ENCODE results near the gene SUSD4. TPM values are rescaled to one million over a fixed set of nuclear protein-coding genes. Genes with fewer than 3 reads are reported as not detected.

Gene SUSD4
- total RNA-seq, 1 experiment from 2014 or later, result 3.2 TPM

DNA sequence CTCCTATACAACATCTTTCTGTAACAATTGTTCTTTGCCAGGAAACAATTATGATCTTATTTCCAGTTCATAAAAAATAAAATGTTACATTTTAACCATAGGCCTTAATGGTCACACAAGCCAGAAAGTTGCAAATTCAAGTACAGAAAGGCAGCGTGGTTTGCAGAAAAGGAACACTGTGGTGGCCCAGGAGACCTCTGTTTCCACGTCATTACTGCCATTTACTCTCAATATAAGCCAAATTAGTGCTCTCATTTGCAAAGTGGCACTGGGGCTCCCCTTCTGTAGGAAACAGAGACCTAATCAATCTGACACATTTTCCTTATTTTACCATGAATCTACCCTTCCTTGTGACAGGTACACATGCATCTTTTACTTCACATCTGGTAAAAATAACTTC, 141.6 kb downstream of the SUSD4 start:
- H3K79me2 ChIP-seq (ENCODE audit: low read depth), result no peaks in the 10 kb centered on the region
- no peak overlapping the region for H3K4me2 ChIP-seq
- TF ChIP-seq, protein P1, sequence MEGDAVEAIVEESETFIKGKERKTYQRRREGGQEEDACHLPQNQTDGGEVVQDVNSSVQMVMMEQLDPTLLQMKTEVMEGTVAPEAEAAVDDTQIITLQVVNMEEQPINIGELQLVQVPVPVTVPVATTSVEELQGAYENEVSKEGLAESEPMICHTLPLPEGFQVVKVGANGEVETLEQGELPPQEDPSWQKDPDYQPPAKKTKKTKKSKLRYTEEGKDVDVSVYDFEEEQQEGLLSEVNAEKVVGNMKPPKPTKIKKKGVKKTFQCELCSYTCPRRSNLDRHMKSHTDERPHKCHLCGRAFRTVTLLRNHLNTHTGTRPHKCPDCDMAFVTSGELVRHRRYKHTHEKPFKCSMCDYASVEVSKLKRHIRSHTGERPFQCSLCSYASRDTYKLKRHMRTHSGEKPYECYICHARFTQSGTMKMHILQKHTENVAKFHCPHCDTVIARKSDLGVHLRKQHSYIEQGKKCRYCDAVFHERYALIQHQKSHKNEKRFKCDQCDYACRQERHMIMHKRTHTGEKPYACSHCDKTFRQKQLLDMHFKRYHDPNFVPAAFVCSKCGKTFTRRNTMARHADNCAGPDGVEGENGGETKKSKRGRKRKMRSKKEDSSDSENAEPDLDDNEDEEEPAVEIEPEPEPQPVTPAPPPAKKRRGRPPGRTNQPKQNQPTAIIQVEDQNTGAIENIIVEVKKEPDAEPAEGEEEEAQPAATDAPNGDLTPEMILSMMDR (conservative IDR thresholded peaks at IDR 0.05), result no peak
- no peak for TF ChIP-seq EZH2 (IDR thresholded peaks at IDR 0.05; ENCODE audit: low read depth)
- DNase-seq, result no peak
- no peak overlapping the region for H3K27ac ChIP-seq
- H3K27me3 ChIP-seq (ENCODE audit: insufficient read depth, low read depth), result no peaks in the 10 kb centered on the region
- no peaks in the 10 kb centered on the region for H3F3A ChIP-seq (ENCODE audit: insufficient read depth, low read depth)
- ChIA-PET CTCF (no interaction called here), POLR2A (ENCODE audit: unreplicated experiment) (no interaction called here)
- H3K9me3 ChIP-seq (ENCODE audit: insufficient read depth, low read depth), result no peaks in the 10 kb centered on the region
- no peak overlapping the region for H3K4me3 ChIP-seq
- H3K36me3 ChIP-seq (ENCODE audit: low read depth), result no peaks in the 10 kb centered on the region
- intact Hi-C loops (cut with micrococcal nuclease; ENCODE audit: unreplicated experiment), result no loop called here
- BruUV-seq (replicated peaks), result no TSS peak
- no peaks in the 10 kb centered on the region for H3K4me1 ChIP-seq (replicated peaks; ENCODE audit: insufficient read depth)
- no peak overlapping the region for H2AFZ ChIP-seq
- no peaks in the 10 kb centered on the region for H4K20me1 ChIP-seq (ENCODE audit: insufficient read depth)
- H3K9me2 ChIP-seq (ENCODE audit: insufficient read depth), result no peaks in the 10 kb centered on the region

DNA sequence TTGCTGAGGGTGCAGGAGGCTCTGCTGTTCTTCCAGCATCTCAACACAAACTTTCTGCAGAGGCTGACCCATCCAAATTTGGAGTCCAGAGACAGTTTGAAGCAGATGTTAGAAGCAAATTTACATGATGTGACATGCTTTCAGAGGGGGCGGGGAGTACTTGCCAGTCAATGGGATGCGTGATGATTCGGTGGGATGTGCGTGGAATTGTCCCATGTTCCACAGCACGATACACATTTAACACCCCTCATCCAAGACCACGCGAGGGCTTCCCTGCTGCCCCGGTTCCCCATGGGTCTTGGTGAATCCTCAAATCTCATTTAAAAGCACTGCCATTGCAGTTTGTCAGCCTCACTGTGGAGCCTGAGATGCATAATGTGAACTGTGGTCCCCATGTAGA, 142.3 kb downstream of the SUSD4 start:
- ChIA-PET CTCF (no interaction called here), POLR2A (ENCODE audit: unreplicated experiment) (no interaction called here)
- no peaks in the 10 kb centered on the region for H3K36me3 ChIP-seq (ENCODE audit: low read depth)
- TF ChIP-seq, protein P1 (conservative IDR thresholded peaks at IDR 0.05), result no peak
- TF ChIP-seq EZH2 (IDR thresholded peaks at IDR 0.05; ENCODE audit: low read depth), result no peak
- intact Hi-C loops (cut with micrococcal nuclease; ENCODE audit: unreplicated experiment), result no loop called here
- BruUV-seq (replicated peaks), result no TSS peak
- no peak overlapping the region for H3K4me2 ChIP-seq
- DNase-seq, result no peak
- no peaks in the 10 kb centered on the region for H3K79me2 ChIP-seq (ENCODE audit: low read depth)
- no peak overlapping the region for H3K4me3 ChIP-seq
- H3K9me3 ChIP-seq (ENCODE audit: insufficient read depth, low read depth), result no peaks in the 10 kb centered on the region
- H3K9me2 ChIP-seq (ENCODE audit: insufficient read depth), result no peaks in the 10 kb centered on the region
- H2AFZ ChIP-seq, result no peak overlapping the region
- no peaks in the 10 kb centered on the region for H3F3A ChIP-seq (ENCODE audit: insufficient read depth, low read depth)
- H3K4me1 ChIP-seq (replicated peaks; ENCODE audit: insufficient read depth), result no peaks in the 10 kb centered on the region
- H3K27ac ChIP-seq, result no peak overlapping the region
- H4K20me1 ChIP-seq (ENCODE audit: insufficient read depth), result no peaks in the 10 kb centered on the region
- no peaks in the 10 kb centered on the region for H3K27me3 ChIP-seq (ENCODE audit: insufficient read depth, low read depth)

DNA sequence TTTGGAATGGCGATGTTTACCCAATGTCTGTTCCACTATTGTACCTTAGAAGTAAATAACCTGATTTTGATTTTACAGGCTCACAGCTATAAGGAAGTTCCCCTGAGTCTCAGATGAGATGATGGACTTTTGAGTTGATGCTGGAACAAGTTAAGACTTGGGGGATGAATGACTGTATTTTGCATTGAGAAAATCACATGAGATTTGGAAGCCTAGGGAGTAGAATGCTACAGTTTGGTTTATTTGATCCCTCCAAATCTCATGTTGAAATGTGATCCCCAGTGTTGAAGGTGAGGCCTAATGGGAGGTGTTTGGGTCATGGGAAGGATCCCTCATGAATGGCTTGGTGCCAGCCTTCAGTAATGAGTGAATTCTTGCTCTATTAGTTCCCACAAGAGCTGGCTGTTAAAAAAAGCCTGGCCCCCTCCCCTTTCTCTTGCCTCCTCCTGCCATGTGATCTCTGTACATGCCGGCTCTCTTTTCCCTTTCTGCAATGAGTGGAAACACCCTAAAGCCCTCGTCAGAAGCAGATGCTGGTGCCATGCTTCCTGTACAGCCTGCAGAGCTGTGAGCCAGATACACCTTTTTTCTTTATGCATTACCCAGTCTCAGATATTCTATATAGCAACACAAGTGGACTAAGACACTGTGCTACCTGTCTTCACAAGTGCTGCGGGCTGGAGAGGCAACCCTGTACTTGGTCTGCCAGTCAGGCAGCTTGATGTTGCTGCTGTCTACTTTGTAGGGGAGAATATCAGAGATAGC, 143.9 kb downstream of the SUSD4 start:
- no peak overlapping the region for H3K4me3 ChIP-seq
- H3K27ac ChIP-seq, result no peak overlapping the region
- CTCF ChIA-PET, result no interaction called here
- no peaks in the 10 kb centered on the region for H3K9me3 ChIP-seq (ENCODE audit: insufficient read depth, low read depth)
- H3K79me2 ChIP-seq (ENCODE audit: low read depth), result no peaks in the 10 kb centered on the region
- H3F3A ChIP-seq (ENCODE audit: insufficient read depth, low read depth), result no peaks in the 10 kb centered on the region
- no peak for TF ChIP-seq EZH2 (IDR thresholded peaks at IDR 0.05; ENCODE audit: low read depth)
- TF ChIP-seq, protein P1 (conservative IDR thresholded peaks at IDR 0.05), result no peak
- BruUV-seq (replicated peaks), result no TSS peak
- H3K9me2 ChIP-seq (ENCODE audit: insufficient read depth), result no peaks in the 10 kb centered on the region
- H2AFZ ChIP-seq, result no peak overlapping the region
- POLR2A ChIA-PET (ENCODE audit: unreplicated experiment), result no interaction called here
- no peaks in the 10 kb centered on the region for H4K20me1 ChIP-seq (ENCODE audit: insufficient read depth)
- H3K4me2 ChIP-seq, result no peak overlapping the region
- H3K4me1 ChIP-seq (replicated peaks; ENCODE audit: insufficient read depth), result no peaks in the 10 kb centered on the region
- no peaks in the 10 kb centered on the region for H3K36me3 ChIP-seq (ENCODE audit: low read depth)
- DNase-seq, result no peak
- intact Hi-C loops (cut with micrococcal nuclease; ENCODE audit: unreplicated experiment), result no loop called here
- H3K27me3 ChIP-seq (ENCODE audit: insufficient read depth, low read depth), result no peaks in the 10 kb centered on the region

Data from PC-9 (cell line).